Caco-2 (cell line): ENCODE results near the gene RAD51D. TPM values are rescaled to one million over a fixed set of nuclear protein-coding genes. Genes with fewer than 3 reads are reported as not detected.
A peak's percentile ranks its signal among the peaks of the same experiment; 100 is the strongest.

ENCODE experiments used
- BruUV-seq: library from RNA; stranded (reverse); fragments of 400-500 nt; replicated peaks from 2 replicates; lab custom pipeline; 2021; lab: Mats Ljungman, UMichigan
- CTCF ChIA-PET: fragments of 300-600 bp; sonication (Branson Sonifier 250); formaldehyde crosslinking; loops from one replicate; lab custom pipeline; 2022; ENCODE audit warnings: antibody characterized with exemption; lab: Charles Lee
- POLR2A ChIA-PET: fragments of 300-600 bp; sonication (Branson Sonifier 250); formaldehyde crosslinking; loops from one replicate; lab custom pipeline; 2022; ENCODE audit warnings: antibody characterized with exemption; lab: Charles Lee
- DNase-seq, 2 experiments: peaks; one replicate each; pipeline versions ENCODE4 v3.0.0 to v3.0.0-alpha.2; 2020 to 2022
- H3K27me3 ChIP-seq: replicated peaks from 2 replicates; pipeline ENCODE4 v1.6.0; 2011; ENCODE audit warnings: low read length; ENCODE audit not compliant: control insufficient read depth, insufficient read depth
- H3K36me3 ChIP-seq: 2 replicates; pipeline ENCODE4 v1.5.1; 2011; ENCODE audit warnings: low read length; ENCODE audit not compliant: control insufficient read depth, insufficient read depth
- H3K4me1 ChIP-seq: fragments of 250-450 bp; sonication (Bioruptor Pico); 2 replicates; pipeline ENCODE4 v1.5.1; 2020; ENCODE audit warnings: mild to moderate bottlenecking
- H3K4me3 ChIP-seq: 2 replicates; pipeline ENCODE4 v1.5.1; 2011; ENCODE audit warnings: low read depth, mild to moderate bottlenecking, control low read depth, low read length
- H3K9me3 ChIP-seq: fragments of 250-450 bp; sonication (Bioruptor Pico); 2 replicates; pipeline ENCODE4 v1.5.1; 2020; ENCODE audit warnings: mild to moderate bottlenecking, moderate library complexity
- H3K27ac Mint-ChIP-seq: one replicate; pipeline ENCODE4 v1.8.0; 2022; ENCODE audit warnings: mixed read lengths; ENCODE audit not compliant: unreplicated experiment
- H3K27me3 Mint-ChIP-seq: one replicate; pipeline ENCODE4 v1.8.0; 2022; ENCODE audit warnings: mixed read lengths; ENCODE audit not compliant: insufficient read depth, unreplicated experiment
- H3K36me3 Mint-ChIP-seq: one replicate; pipeline ENCODE4 v1.8.0; 2022; ENCODE audit warnings: mild to moderate bottlenecking, mixed read lengths; ENCODE audit not compliant: insufficient read depth, unreplicated experiment
- H3K4me1 Mint-ChIP-seq: one replicate; pipeline ENCODE4 v1.8.0; 2022; ENCODE audit warnings: low read depth, mixed read lengths; ENCODE audit not compliant: unreplicated experiment
- H3K4me3 Mint-ChIP-seq: one replicate; pipeline ENCODE4 v1.8.0; 2022; ENCODE audit warnings: mild to moderate bottlenecking, moderate library complexity, mixed read lengths; ENCODE audit not compliant: unreplicated experiment
- H3K9me3 Mint-ChIP-seq: one replicate; pipeline ENCODE4 v1.8.0; 2022; ENCODE audit warnings: mixed read lengths; ENCODE audit not compliant: unreplicated experiment
- CTCF ChIP-seq, 2 experiments: fragments of 200-600 bp in 1 of 2; IDR thresholded peaks; 1 replicate in 1 of 2; 2 replicates in 1 of 2; pipeline versions ENCODE4 v1.5.1 to v1.8.0; 2011 to 2022; ENCODE audit warnings: antibody characterized with exemption in 1 of 2, control low read depth in 1 of 2, inconsistent platforms in 1 of 2, low read depth in 1 of 2, low read length in 1 of 2, mild to moderate bottlenecking in 1 of 2, moderate library complexity in 1 of 2; ENCODE audit not compliant: insufficient read depth in 1 of 2, severe bottlenecking in 1 of 2, unreplicated experiment in 1 of 2
- intact Hi-C: fragments of 100-400 bp; cut with micrococcal nuclease; formaldehyde crosslinking; loops from one replicate; pipeline ENCODE4 v1.10.0; 2022; ENCODE audit not compliant: unreplicated experiment
- total RNA-seq: library from RNA; stranded (reverse); gene quantifications from 2 replicates; pipeline ENCODE4 v1.2.3, GENCODE V29; 2022

The RAD51D gene
- total RNA-seq, 1 experiment from 2014 or later = 31.8 TPM

GRCh38 chr17:35062308-35062707 lies 57.4 kb downstream of the RAD51D start:
- ChIA-PET CTCF (no interaction called here), POLR2A (interaction anchor here (0.5 kb wide), 1 partner anchor 8 kb away, joined by 4 read pairs; no protein-coding TSS in a partner anchor)
- Mint-ChIP-seq H3K9me3 (no peaks in the 10 kb centered on the region), H3K4me3 (peak overlapping the region; percentile 49), H3K27me3 (no peaks in the 10 kb centered on the region), H3K27ac (peak overlapping the region; percentile 75), H3K4me1 (peaks cover 21% of the 10 kb centered on the region), H3K36me3 (peaks cover 23% of the 10 kb centered on the region)
- TF ChIP-seq CTCF (IDR thresholded peaks at IDR 0.05; ENCODE audit: insufficient read depth in 1 of 2, low read depth in 1 of 2, low read length in 1 of 2, severe bottlenecking in 1 of 2, unreplicated experiment in 1 of 2) = no peak
- intact Hi-C loops = no loop called here
- no peak for DNase-seq
- no TSS peak for BruUV-seq
- Histone ChIP-seq H3K4me3 (no peak overlapping the region), H3K4me1 (peaks cover 16% of the 10 kb centered on the region), H3K9me3 (no peaks in the 10 kb centered on the region), H3K36me3 (no peaks in the 10 kb centered on the region), H3K27me3 (no peaks in the 10 kb centered on the region)

- CTCF ChIA-PET = no interaction called here
- POLR2A ChIA-PET = no interaction called here
Observed at GRCh38 chr17:35057332-35057915, 62.2 kb downstream of the RAD51D start.

GRCh38 chr17:35056013-35056412 lies 63.6 kb downstream of the RAD51D start:
- no TSS peak for BruUV-seq
- Histone ChIP-seq H3K27me3 (no peaks in the 10 kb centered on the region), H3K36me3 (no peaks in the 10 kb centered on the region), H3K9me3 (no peaks in the 10 kb centered on the region), H3K4me3 (no peak overlapping the region), H3K4me1 (peaks cover 16% of the 10 kb centered on the region)
- Mint-ChIP-seq H3K27ac (no peak overlapping the region), H3K9me3 (no peaks in the 10 kb centered on the region), H3K4me3 (no peak overlapping the region), H3K4me1 (peaks cover 22% of the 10 kb centered on the region), H3K27me3 (no peaks in the 10 kb centered on the region), H3K36me3 (peaks cover 21% of the 10 kb centered on the region)
- no peak for TF ChIP-seq CTCF (IDR thresholded peaks at IDR 0.05; ENCODE audit: insufficient read depth in 1 of 2, low read depth in 1 of 2, low read length in 1 of 2, severe bottlenecking in 1 of 2, unreplicated experiment in 1 of 2)
- intact Hi-C loops = no loop called here
- no peak for DNase-seq
- POLR2A ChIA-PET = no interaction called here
- CTCF ChIA-PET = no interaction called here

More at GRCh38 chr17:35057332-35057915, 62.2 kb downstream of the RAD51D start:
- TF ChIP-seq CTCF (IDR thresholded peaks at IDR 0.05; ENCODE audit: insufficient read depth in 1 of 2, low read depth in 1 of 2, low read length in 1 of 2, severe bottlenecking in 1 of 2, unreplicated experiment in 1 of 2) = no peak
- H3K4me1 Mint-ChIP-seq = peaks cover 10% of the 10 kb centered on the region
- no peak for DNase-seq
- H3K27me3 Mint-ChIP-seq = no peaks in the 10 kb centered on the region
- H3K4me3 Mint-ChIP-seq = no peak overlapping the region
- no peak overlapping the region for H3K27ac Mint-ChIP-seq
- intact Hi-C loops = no loop called here
- no TSS peak for BruUV-seq
- Histone ChIP-seq H3K36me3 (no peaks in the 10 kb centered on the region), H3K27me3 (no peaks in the 10 kb centered on the region), H3K9me3 (no peaks in the 10 kb centered on the region), H3K4me3 (no peak overlapping the region), H3K4me1 (0 out of 2 replicates have a peak, but pooled peaks cover 5% of the 10 kb centered on the region)
- no peaks in the 10 kb centered on the region for H3K9me3 Mint-ChIP-seq
- peaks cover 23% of the 10 kb centered on the region for H3K36me3 Mint-ChIP-seq
